Gastroesophageal sphincter (tissue), 4 donors: ENCODE results near the gene AKIRIN1. TPM values are rescaled to one million over a fixed set of nuclear protein-coding genes. Genes with fewer than 3 reads are reported as not detected.
A peak's percentile ranks its signal among the peaks of the same experiment; 100 is the strongest.

Experiments
- ATAC-seq: fragments of 150-250 bp; one replicate; pipeline ENCODE4 v1.9.1; 2016; ENCODE audit warnings: mild to moderate bottlenecking, moderate library complexity
- H3K27ac ChIP-seq, 4 donors: fragments of 200-600 bp; sonication (generic) in 3 of 4; 1 replicate in 3 of 4; 2 replicates in 1 of 4; pipeline ENCODE4 v1.5.1; 2016 to 2019
- H3K27me3 ChIP-seq: fragments of 200-600 bp; sonication (generic); one replicate; pipeline ENCODE4 v1.5.1; 2019
- H3K36me3 ChIP-seq, 2 donors: fragments of 200-600 bp; sonication (generic); one replicate each; pipeline ENCODE4 v1.5.1; 2019; ENCODE audit warnings: control low read depth in 1 of 2
- H3K4me1 ChIP-seq, 3 donors: fragments of 200-600 bp; sonication (generic); 1 replicate in 2 of 3; 2 replicates in 1 of 3; pipeline ENCODE4 v1.5.1; 2016 to 2019; ENCODE audit warnings: control low read depth in 2 of 3
- H3K4me3 ChIP-seq, 2 donors: fragments of 200-600 bp; sonication (generic); one replicate each; pipeline ENCODE4 v1.5.1; 2019; ENCODE audit warnings: mild to moderate bottlenecking in 1 of 2, moderate library complexity in 1 of 2
- H3K9me3 ChIP-seq, 3 donors: fragments of 200-600 bp; sonication (generic); one replicate each; pipeline ENCODE4 v1.5.1; 2017 to 2019; ENCODE audit warnings: control low read depth in 2 of 3
- CTCF ChIP-seq, 4 experiments: fragments of 200-600 bp in 2 of 4; fragments of 450-650 bp in 2 of 4; sonication (generic) in 1 of 4; IDR thresholded peaks; one replicate each; pipeline ENCODE4 v1.5.1; 2017 to 2019; ENCODE audit warnings: antibody characterized with exemption in 4 of 4, mild to moderate bottlenecking in 2 of 4, moderate library complexity in 2 of 4
- EP300 ChIP-seq: sonication (generic); formaldehyde crosslinking; IDR thresholded peaks from one replicate; pipeline ENCODE4 v1.6.1; 2017; ENCODE audit warnings: antibody characterized with exemption, mild to moderate bottlenecking
- POLR2A ChIP-seq, 2 donors: fragments of 450-650 bp; IDR thresholded peaks; one replicate each; pipeline ENCODE4 v1.6.1; 2017; ENCODE audit warnings: antibody characterized with exemption in 2 of 2, mild to moderate bottlenecking in 2 of 2, moderate library complexity in 1 of 2
- POLR2AphosphoS5 ChIP-seq: sonication (generic); formaldehyde crosslinking; IDR thresholded peaks from one replicate; pipeline ENCODE4 v1.6.1; 2017; ENCODE audit warnings: antibody characterized with exemption
- WGBS, 2 donors: methylation state at CpG; one replicate each; pipeline ENCODE4 v1.1.5; 2018; ENCODE audit warnings: low coverage in 1 of 2; 5-methylcytosine and 5-hydroxymethylcytosine counted together
- total RNA-seq, 4 donors: library from RNA; depleted of rRNA; stranded (reverse); fragments of >200 nt; gene quantifications; one replicate each; pipeline ENCODE4 v1.1.0, GENCODE V29; 2016

The AKIRIN1 gene
- 10 to 100 TPM; 52.5 to 74.3 (median 63.6) TPM for total RNA-seq

- WGBS, 2 donors, result 0 to 25% methylated on average over 1 to 4 of the region's 76 CpGs
Measured at GRCh38 chr1:38990738-38991637, at the start of gene AKIRIN1. TSS of gene AKIRIN1 (plus strand) at chr1:38991276. CDS start at chr1:38991381, 105 bp downstream.

DNA sequence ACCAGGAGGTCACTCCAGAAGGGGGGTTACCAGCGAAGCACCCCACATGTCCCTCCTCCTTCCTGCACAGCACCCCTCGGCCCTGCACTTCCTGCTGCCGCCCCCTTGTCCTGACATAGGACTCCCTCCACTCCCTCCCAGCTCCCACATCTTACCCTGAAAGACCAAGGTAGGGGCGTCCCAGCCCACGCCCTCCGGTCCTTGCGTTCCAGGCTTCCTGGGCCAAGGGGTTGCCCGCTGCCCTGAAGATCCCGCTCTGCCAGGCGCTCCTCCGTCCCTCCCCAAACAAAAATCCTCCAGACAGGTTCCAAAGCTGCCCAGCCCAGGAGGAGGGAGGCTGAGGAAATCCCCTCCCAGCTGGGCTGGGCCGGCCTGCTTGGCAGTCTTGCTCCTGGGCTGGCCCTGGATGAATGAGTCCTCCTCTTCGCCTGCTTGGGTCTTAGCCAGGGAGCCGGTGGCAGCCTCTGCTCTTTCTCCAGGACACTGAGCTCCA, 49.5 kb upstream of the AKIRIN1 start, which contains the start of gene RHBDL2:
TSS of gene RHBDL2 (minus strand) at position 304 of the 493 bp plus-strand sequence. CDS start 22,618 bp downstream, outside the sequence.
- Histone ChIP-seq H3K9me3 (no peaks in the 10 kb centered on the region), H3K36me3 (no peaks in the 10 kb centered on the region), H3K4me3 (peak within 1 kb of the TSS; percentile 1 to 45), H3K27me3 (no peaks in the 10 kb centered on the region), H3K27ac (no peak within 1 kb of the TSS), H3K4me1 (peaks cover 0 to 13% (median 0%) of the 10 kb centered on the region in 3 donors)
- ATAC-seq, result peak; percentile 71
- no peak for TF ChIP-seq POLR2AphosphoS5
- no peak for TF ChIP-seq CTCF (IDR thresholded peaks at IDR 0.05)
- no peak for TF ChIP-seq POLR2A (IDR thresholded peaks at IDR 0.05)
- no peak for TF ChIP-seq EP300
- 11% methylated on average over 7 of the region's 14 CpGs; no CpG with 5 or more reads in 1 of the 2 donors for WGBS, 2 donors

More at GRCh38 chr1:38990738-38991637, at the start of gene AKIRIN1:
- Histone ChIP-seq H3K27me3 (no peaks in the 10 kb centered on the region), H3K36me3 (peaks cover 0 to 4% of the 10 kb centered on the region in 2 donors), H3K4me1 (peaks cover 2 to 46% (median 7%) of the 10 kb centered on the region in 3 donors), H3K27ac (peak within 1 kb of the TSS; percentile 67 to 99 (median 96)), H3K9me3 (no peaks in the 10 kb centered on the region), H3K4me3 (peak within 1 kb of the TSS; percentile 53 to 100)
- peak; percentile 98 for ATAC-seq
- peak in 2 of 4 experiments; percentile 31 to 62 for TF ChIP-seq CTCF (IDR thresholded peaks at IDR 0.05)
- TF ChIP-seq POLR2AphosphoS5, result peak; percentile 88
- no peak for TF ChIP-seq EP300
- TF ChIP-seq POLR2A (IDR thresholded peaks at IDR 0.05), result peak; percentile 94 to 96

DNA sequence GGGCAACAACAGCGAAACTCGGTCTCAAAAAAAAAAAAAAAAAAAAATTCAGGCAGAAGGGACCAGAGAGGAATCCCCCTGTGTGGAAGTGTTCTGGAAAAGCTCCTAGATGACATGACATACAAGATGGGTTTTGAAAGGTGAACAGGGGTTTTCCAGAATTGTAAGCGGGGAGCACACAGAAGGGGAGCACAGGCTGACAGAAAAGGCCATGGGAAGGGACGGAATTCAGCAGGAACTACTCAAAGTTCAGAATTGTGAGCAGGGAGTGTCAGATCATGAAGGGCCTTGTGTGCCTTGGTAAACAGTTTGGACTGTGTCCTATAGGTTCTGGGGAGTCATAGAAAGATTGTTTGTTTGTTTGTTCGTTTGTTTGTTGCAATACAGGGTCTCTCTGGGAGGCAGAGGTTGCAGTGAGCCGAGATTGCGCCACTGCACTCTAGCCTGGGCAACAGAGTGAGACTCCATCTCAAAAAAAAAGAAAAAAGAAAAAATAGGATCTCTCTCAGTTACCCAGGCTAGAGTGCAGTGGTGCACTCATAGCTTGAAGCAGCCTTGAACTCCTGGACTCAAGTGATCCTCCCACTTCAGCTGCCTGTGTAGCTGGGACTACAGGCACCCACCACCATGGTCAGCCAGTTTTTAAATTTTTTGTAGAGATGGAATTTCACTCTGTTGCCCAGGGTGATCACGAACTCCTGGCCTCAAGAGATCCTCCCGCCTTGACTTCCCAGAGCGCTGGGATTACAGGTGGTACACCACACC, 48.2 kb upstream of the AKIRIN1 start:
- no peaks in the 10 kb centered on the region for H3K9me3 ChIP-seq
- ATAC-seq, result no peak
- H3K4me1 ChIP-seq, result peaks cover 0 to 13% (median 0%) of the 10 kb centered on the region in 3 donors
- H3K27me3 ChIP-seq, result no peaks in the 10 kb centered on the region
- H3K4me3 ChIP-seq, result no peak overlapping the region
- WGBS, 2 donors, result 93 to 94% methylated on average over 5 to 6 of the region's 10 CpGs
- H3K27ac ChIP-seq, result no peak overlapping the region
- TF ChIP-seq EP300 (no peak), CTCF (IDR thresholded peaks at IDR 0.05) (no peak), POLR2AphosphoS5 (no peak)
- H3K36me3 ChIP-seq, result no peaks in the 10 kb centered on the region

DNA sequence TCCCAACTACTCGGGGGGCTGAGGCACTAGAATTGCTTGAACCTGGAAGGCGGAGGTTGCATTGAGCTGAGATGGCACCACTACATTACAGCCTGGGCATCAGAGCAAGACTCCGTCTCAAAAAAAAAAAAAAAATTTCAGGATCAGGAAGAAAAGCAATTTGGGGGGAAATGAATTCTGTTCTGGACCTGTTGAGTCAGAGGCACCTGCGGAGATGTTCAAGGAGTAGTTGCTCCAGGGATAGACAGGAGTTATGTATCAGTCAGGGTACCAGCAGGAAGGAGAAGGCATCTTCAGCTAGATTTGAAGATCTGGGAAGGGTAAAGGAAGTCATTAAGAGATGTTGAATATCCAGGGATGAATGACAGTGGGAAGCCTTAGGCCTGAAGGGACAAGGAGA, 46.5 kb upstream of the AKIRIN1 start:
- TF ChIP-seq POLR2A (IDR thresholded peaks at IDR 0.05) (no peak), EP300 (no peak)
- Histone ChIP-seq H3K36me3 (no peaks in the 10 kb centered on the region), H3K27ac (no peak overlapping the region), H3K4me1 (peaks cover 0 to 13% (median 0%) of the 10 kb centered on the region in 3 donors), H3K9me3 (no peaks in the 10 kb centered on the region), H3K4me3 (no peak overlapping the region), H3K27me3 (no peaks in the 10 kb centered on the region)
- ATAC-seq, result no peak
- WGBS, 2 donors, result 100% methylated on average over 1 of the region's 4 CpGs; no CpG with 5 or more reads in 1 of the 2 donors

DNA sequence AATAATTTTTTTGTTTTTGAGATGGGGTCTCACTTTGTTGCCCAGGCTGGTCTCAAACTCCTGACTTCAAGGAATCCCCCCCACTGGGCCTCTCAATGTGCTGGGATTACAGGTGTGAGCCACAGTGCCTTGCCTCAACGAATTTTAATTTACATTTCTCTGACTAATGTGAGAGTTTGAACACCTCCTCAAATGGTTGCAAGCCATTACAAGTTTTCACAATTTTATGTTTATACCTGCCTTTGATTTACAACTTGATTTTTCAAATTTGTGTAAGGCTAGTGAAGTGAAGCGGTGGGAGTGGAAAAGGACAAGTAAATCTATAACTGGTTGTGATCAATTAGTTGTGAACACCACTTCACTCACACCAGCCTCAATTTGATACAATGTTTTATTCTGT, 40.5 kb upstream of the AKIRIN1 start:
- 52% methylated on average over 2 of the region's 2 CpGs; no CpG with 5 or more reads in 1 of the 2 donors for WGBS, 2 donors
- no peaks in the 10 kb centered on the region for H3K36me3 ChIP-seq
- no peak for ATAC-seq
- H3K27ac ChIP-seq, result no peak overlapping the region
- no peaks in the 10 kb centered on the region for H3K27me3 ChIP-seq
- no peak for TF ChIP-seq POLR2A (IDR thresholded peaks at IDR 0.05)
- TF ChIP-seq EP300, result no peak
- no peak for TF ChIP-seq POLR2AphosphoS5
- no peak for TF ChIP-seq CTCF (IDR thresholded peaks at IDR 0.05)
- no peaks in the 10 kb centered on the region for H3K9me3 ChIP-seq
- H3K4me3 ChIP-seq, result no peak overlapping the region
- no peaks in the 10 kb centered on the region for H3K4me1 ChIP-seq
